HG02678 (cell line): ENCODE data around the gene KDM4B.

Source experiments
- ATAC-seq: cut with Tn5 transposase; IDR thresholded peaks from one replicate; pipeline ENCODE4 v1.9.1; 2021; ENCODE audit warnings: mild to moderate bottlenecking, moderate library complexity; ENCODE audit not compliant: unreplicated experiment

Gene KDM4B

GRCh38 chr19:5132206-5132560 is 163.3 kb downstream of the KDM4B start:
- ATAC-seq: no peak

DNA sequence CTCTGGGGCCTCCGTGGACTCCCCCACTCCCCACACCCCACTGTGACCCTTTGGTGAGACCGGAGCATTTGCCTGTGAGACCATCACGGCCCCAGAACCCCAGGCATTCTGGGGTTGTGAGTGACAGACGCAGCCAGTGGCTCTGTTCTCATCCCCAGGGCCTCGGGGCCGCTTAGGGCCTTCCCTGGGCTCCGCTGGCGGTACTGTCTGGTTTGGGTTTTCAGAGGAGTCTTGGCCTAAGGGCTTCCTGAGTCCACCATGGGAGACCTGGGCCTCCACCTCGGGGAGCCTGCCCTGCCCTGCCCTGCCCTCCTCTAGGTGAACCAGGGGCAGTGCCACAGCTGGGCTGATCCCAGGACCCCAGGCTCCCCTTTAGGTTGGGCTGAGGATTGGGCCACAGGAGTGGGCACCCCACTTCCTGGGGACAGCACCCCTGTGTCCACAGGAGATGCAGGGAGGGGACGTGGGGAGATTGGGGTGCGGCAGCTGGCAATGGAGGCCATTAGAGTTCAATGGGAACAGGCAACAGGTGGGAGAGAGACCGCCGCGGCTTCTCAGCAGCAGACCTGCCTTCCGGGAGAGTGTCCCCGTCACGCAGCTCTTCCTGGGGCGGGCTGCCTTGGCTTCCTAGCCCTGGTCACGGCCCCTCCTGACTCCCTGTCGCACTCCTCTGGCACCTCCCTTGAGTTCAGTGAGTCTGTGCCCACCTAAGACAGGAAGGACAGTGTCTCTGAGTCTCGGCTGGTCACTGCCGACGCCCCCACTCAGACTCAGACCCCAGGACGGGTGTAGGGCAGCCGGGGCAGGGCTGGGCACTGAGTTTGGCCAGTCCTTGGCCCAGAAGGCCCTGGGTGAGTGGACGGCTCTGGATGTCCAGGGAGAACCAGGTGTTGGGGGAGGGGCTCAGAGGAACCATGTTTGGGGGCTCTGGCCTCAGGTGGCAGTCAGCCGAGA is 164.1 kb downstream of the KDM4B start:
- no peak for ATAC-seq

- ATAC-seq: no peak
Observed at GRCh38 chr19:5133986-5134595, 165.2 kb downstream of the KDM4B start.

DNA sequence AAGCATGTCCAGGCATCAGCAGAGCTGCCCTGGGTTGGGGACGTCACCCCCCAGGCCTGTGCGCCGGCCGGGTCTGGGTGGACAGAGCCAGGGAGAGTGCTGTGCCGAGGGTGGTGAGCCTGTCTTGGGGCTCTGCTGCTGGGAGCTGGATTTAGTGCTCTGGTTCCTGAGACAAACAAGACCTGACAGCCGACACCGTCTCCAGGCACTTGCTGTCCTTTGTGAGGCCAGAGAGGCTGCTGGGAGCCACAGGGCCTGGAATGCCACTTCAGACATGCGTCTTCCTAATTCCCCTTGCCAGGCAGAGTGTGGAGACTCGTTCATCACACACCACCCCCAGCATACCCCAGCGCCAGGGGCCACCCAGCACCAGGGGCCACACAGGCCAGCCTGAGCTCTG is 165.8 kb downstream of the KDM4B start:
- no peak for ATAC-seq

DNA sequence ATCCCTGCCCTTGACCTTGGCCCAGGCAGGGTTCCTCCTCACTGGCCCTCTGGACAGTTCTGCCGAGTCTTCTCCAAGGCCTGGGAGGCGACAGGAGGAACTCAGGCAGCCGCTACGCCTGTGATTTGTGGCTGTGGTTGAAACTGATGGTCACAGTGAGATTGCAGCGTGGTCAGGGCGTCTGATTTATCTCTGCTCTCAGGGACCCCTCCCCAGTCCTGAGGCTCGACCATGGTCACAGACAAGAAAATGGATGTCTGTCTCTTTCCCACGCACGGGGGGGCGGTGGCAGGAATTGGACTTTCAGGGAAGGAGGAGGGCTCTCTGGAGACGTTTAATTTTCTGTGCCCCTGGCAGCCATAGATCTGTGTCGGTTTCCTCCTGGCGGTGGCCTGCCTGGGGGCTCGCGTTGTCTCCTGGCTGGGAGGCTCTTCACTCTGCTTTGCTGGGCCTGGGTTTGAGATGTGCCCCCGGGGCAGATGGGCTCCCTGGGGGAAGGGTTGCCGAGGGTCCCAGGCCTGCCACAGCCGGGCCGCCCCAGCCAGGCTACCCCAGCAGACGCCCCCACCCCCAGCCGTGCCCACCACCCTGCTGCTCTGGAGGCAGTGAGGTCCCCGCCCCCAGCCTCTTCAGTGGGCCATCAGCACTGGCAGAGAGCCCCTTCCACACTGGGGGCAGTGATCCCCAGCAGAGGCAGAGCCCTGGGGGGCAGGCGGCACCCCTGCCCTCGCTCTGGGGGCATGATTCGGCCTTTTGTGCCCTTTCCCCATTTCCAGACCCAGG is 167.4 kb downstream of the KDM4B start:
- ATAC-seq: no peak

- no peak for ATAC-seq
Observed at GRCh38 chr19:5137114-5137513, 168.2 kb downstream of the KDM4B start.

- no peak for ATAC-seq
Observed at GRCh38 chr19:5137571-5138124, 168.7 kb downstream of the KDM4B start.

DNA sequence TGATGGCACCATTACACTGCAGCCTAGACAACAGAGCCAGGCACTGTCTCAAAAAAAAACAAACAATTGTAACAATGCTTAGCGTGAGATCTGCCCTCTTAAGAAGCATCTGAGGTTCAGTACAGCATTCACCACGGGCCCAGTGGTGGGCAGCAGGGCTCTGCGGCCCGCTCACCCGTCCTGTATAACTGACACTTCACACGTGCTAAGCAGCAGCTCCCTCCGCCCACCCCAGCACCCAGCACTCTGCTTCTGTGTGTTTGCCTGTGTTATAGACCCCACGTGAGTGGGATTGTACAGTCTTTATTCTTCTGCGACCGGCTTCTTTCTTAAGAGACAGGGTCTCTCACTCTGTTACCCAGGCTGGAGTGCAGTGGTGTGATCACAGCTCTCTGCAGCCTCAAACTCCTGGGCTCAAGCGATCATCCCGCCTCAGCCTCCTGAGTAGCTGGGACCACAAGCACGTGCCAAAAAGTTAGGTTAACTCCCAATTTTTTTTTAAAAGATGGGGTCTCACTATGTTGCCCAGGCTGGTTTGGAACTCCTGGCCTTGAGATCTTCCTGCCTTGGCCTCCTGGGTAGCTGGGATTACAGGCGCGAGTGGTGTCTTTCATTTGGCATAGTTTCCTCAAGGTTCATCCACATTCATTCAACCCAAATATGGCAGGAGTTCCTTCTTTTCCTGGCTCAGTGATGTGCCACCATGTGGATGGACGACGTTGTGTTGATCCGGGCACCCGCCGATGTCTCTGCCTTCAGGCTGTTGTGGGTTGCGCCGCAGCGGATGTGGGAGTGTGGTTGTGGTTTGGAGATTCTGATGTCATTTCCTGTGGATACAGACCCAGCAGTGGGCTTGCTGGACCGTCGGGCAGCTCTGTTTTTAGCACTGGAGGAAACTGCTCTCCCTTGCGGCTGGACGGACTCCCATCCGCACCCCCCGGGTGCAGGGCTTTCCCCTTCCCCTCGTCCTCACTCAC is 170.0 kb downstream of the KDM4B start:
- peak; percentile 68 for ATAC-seq

DNA sequence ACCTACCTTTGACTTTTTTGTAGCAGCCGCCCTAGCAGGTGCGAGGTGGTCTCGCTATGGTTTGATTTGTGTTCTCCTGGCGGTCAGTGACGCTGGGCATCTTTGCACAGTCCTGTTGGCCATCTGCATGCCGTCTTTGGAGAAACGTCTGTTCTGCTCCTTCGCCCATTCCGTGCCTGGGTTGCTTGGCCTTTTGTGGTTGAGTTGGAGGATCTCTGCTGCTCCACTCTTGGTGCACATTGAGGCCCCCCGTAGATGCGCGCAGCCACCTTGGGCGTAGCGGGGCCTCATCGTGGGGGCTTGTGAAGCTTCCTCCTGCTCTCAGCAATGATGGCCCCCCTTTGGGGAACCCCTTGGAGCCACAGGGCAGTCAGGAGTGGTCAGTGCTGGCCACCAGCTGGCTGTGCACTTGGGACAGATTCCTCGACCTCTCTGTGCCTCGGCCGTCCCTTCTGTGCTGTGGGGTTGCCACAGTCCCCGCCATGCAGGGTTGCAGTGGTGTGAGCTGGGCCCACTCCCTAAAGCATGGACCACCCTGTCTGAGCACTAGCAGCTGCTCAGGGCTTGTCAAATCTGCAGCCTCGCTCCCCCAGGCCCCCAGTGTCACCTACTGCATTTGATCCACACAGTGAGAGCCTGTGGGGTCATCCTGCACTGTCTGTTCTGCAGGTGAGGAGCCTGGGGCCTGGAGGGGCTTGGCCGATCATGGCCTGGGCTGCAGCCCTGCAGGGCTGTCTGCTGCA is 170.8 kb downstream of the KDM4B start:
- ATAC-seq: no peak

- ATAC-seq: no peak
Observed at GRCh38 chr19:5141129-5141849, 172.4 kb downstream of the KDM4B start.

- no peak for ATAC-seq
Observed at GRCh38 chr19:5141850-5142724, 173.2 kb downstream of the KDM4B start.

DNA sequence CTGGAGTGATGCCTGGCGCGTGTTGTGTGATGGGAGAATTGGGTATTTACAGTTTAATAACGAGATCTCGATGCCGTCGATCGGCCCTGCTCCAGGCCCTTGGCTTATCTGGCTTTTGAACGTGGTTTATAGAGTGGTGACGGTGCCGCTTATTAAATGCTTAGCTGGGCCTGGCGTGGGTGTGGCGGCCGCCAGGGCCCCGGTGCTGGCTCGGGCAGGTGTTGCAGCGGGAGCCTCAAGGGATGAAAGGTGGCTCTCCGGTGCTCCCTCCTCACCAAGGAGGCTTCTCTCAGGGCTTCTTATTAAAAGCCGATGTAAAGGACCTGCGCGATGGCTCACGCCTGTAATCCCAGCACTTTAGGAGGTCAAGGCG is 173.8 kb downstream of the KDM4B start:
- no peak for ATAC-seq

DNA sequence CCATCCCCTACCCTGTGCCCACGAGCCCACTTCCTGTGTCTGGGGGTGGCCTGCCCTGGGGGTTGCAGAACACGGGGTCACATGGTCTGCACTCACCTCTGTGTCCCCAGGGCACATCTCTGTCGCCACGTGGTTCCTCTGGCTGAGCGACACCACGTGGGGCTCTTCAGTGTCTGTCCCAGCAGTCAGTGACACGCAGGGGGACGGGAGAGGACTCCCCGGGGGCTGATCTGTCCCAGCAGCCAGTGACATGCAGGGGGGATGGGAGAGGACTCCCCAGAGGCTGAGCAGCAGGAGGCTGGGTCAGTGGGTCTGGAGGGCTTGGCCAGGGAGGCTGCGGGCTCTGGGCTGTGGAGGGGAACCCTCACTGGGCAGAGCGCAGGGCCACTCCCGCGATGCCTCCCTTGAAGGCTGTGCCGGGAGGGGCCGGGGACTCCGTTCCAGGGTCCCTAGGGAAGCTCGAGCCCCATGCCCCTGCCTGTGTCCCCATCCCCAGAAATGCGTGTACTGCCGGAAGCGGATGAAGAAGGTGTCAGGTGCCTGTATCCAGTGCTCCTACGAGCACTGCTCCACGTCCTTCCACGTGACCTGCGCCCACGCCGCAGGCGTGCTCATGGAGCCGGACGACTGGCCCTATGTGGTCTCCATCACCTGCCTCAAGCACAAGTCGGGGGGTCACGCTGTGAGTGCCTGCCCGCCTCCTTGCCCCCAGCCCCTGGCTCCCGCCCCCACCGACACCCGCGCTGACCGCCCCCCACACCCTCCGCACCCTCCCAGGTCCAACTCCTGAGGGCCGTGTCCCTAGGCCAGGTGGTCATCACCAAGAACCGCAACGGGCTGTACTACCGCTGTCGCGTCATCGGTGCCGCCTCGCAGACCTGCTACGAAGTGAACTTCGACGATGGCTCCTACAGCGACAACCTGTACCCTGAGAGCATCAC is 174.8 kb downstream of the KDM4B start:
- no peak for ATAC-seq

DNA sequence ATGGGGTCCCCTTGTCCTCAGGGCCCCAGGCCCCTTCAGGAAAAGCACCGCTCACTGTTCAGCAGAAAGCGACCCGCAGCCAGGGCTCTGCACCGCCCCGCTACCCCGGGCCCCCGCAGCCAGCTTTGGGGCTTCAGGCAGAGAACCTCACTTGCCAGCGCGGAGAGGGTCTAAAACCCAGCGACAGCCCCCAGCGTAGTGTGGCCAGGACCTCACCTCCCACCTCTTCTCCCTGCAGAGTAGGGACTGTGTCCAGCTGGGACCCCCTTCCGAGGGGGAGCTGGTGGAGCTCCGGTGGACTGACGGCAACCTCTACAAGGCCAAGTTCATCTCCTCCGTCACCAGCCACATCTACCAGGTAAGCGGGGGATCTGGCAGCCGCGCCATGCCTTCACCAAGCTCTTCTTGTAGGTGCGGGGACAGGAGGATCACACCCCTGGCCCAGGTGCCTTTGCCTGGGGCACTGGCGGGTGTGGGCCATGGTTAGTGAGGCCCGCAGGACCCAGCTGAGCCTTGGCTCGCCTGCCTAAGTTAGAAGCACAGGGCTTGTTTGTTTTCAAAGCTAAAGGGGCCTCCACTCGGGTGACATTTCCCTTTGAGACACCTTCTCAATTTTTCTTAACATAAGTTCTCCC is 175.7 kb downstream of the KDM4B start:
- no peak for ATAC-seq

- ATAC-seq: no peak
Observed at GRCh38 chr19:5145521-5146511, 176.9 kb downstream of the KDM4B start.
